IPS DF 4.7 (cell line): ENCODE results near the gene FUOM.
"Not testable (repeated sequence)": the region's sequence is repeated elsewhere in the genome, so short reads cannot be mapped to it uniquely, and the experiment has no call there.

Experiments
- DNase-seq: peaks from one replicate; pipeline ENCODE4 v3.0.0-alpha.2; 2013; ENCODE audit warnings: low spot score; ENCODE audit errors: extremely low read depth

Gene FUOM

DNA sequence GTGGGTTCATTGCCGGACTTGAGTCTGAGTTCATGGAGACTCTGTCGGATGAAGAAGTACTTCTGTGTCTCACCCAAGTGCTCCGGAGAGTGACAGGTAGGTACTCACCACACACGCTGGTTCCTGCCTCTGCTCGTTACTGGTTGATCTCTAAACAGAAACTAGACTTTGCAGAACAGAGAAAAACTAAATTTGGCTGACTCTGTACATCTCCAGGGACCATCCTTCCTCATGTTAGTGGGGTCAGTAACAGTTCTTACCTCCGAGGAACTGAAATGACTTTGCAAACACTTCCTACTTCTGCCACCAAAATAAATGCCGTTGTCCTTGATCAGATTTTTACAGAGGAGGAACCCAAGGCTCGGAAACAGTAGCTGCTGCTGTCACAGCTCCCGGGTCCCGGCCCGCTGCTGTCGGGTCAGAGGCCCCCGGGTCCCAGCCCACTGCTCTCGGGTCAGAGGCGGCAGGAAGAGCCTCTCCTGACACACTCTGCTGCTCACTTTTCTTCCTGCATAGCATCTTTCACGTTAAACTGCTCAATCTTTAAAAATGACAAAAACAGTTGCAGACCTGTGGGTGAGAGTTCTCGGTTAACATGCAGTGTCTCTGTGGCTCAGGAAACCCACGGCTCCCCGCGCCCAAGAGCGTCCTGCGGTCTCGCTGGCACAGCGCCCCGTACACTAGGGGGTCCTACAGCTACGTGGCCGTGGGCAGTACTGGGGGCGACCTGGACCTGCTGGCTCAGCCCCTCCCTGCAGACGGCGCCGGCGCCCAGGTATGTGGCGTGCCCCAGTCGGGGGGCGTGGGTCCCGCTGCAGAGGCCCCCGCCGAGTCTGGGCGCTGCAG, 31.4 kb upstream of the FUOM start:
- no peak for DNase-seq

GRCh38 chr10:133388236-133388972, 30.6 kb upstream of the FUOM start:
- no peak for DNase-seq

- not testable (repeated sequence) for DNase-seq
These were observed 29.1 kb upstream of the FUOM start for GRCh38 chr10:133386951-133387350.

DNA sequence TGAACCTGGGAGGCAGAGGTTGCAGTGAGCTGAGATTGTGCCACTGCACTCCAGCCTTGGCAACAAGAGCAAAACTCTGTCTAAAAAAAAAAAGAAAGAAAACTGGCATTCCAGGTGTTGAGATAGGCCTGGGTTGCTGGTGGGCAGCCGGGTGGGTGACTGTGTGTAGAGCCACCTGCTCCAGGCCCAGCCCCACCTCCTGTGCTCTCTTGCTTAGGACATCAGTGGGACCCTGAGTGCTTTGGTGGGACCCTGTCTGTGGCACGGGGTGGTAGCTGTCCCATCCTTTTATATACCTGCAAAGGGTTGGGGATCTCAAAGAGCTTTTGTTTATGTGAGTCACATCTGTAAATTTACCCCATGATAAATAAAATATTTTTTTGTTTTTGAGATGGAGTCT, 27.4 kb upstream of the FUOM start:
- DNase-seq: no peak

DNA sequence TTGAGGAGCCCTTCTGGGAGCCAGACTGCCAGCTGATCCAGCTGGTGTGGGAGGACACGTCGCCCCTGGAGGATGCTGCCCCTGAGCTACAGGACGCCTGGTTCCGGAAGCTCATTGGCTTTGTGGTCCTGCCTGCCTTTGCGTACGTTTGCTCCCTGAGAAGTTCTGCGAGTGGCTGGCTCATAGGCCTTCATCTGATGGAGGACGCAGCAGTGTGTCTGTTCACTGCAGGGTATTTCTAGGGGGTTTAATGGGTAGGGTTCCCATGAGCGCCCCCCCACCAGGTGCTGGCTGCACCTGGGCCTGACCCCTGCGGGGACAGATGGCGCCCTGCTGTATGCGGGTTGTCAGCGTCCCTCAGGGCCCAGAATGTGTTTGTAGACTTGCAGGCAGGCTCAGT, 26.3 kb upstream of the FUOM start:
- DNase-seq: no peak

DNA sequence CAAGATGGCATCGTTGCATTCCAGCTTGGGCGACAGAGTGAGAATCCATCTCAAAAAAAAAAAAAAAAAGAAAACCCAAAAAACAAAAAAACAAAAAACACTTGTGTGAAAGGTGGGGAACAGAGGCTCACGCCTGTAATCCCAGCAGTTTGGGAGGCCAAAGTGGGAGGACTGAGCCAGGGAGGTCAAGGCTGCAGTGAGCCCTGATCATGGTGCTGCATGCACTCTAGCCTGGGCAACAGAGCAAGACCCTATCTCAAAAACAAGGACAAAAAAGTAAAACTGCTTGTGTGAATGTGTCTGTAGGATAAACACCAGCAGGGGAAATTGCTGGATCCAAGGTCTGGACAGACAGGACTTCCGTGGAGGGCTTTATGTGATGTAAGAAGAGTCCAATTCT, 25.7 kb upstream of the FUOM start:
- no peak for DNase-seq

- no peak for DNase-seq
These were observed 23.2 kb upstream of the FUOM start for GRCh38 chr10:133381036-133381435.

DNA sequence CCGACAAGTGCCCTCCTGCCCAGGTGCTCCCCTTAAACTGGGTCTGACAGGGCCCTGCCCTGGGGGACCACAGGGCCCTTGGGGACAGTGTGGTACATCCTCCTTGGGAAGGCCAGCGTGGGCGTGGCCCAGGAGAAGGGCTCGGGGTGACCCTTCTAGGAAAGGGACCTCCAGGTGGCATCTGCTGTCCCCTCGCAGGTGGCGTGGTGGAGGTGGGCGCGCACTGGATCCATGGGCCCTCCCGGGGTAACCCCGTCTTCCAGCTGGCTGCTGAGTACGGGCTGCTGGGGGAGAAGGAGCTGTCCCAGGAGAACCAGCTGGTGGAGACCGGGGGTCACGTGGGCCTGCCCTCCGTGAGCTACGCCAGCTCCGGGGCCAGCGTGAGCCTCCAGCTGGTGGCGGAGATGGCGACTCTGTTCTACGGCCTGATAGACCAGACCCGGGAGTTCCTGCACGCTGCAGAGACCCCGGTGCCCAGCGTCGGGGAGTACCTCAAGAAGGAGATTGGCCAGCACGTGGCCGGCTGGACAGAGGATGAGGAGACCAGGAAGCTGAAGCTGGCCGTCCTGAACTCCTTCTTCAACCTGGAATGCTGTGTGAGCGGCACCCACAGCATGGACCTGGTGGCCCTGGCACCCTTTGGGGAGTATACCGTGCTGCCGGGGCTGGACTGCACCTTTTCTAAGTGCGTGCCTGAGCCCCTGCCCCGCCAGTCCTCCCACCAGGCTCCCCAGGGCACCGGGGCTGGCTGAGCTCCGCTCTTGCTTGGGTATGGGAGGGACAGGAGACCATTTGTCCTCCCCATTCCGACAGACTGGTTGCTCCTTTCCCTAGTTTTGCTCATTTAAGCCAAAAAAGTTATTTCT, 22.2 kb upstream of the FUOM start:
- DNase-seq: no peak

DNA sequence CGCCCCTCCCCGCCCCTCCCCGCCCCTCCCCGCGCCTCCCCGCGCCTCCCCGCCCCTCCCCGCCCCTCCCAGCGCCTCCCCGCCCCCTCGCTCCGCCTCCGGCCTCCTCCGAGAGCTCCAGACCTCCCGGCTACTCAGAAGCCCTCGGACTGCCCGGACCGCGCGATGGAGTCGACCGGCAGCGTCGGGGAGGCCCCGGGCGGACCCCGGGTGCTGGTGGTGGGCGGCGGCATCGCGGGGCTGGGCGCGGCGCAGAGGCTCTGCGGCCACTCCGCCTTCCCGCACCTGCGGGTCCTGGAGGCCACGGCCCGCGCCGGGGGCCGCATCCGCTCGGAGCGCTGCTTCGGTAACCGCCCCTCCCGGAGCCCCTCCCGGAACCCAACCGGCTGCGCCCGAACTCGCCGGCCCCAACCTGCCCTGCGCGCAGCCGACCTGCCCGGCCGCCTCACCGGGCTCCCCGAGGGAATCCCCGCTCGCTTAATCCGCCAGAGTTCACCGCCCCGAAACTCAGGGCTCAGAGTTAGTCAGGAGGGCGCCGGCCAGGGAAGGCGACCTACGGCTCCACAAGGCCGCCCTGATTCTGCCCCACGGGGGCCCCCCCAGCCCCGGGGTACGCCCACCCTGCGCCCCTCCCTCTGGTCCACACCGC, 21.5 kb upstream of the FUOM start, which contains the start of gene PAOX:
TSS of gene PAOX (plus strand) at position 111 of the 649 bp plus-strand sequence. CDS start at position 166, 55 bp downstream.
- no peak for DNase-seq

DNA sequence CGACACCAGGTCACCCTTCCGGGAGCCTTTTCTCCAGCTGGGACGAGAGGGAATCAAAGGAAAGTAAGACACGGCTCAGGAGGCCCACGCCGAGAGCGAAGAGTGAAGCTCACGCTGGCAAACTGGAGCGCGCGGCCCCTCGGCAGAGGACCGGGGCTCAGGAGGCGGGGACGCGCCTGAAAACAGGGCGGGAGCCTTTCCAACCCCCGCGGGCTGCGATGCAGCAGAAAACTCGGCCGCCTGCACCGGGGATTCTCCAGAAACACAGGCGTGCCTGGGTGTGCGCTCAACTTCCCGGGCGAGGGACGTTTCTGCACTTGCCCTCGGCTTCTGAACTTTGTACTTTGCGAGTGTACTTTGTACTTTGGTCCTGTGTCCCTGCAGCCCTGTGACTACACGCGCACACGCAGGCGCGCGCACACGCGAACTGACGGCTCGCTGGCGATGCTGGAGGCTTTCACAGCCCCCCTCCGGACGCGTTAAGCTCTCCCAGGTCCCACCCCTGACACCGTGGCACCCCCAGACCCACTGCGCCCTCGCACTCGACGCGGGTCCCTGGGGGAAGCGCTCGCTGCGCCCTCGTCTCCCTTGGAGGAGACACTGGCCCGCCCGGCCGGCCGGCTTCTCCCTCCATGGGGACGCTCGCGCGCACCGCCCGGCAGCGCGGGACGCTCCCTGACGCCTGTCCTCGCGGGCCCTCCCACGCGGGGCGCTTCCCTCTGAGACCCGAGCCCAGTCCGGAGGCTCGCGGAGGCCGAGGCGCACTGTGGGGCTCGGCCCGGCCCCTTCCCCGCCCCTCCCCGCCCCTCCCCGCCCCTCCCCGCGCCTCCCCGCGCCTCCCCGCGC, 20.7 kb upstream of the FUOM start:
- DNase-seq: no peak

GRCh38 chr10:133377818-133378250, 20.0 kb upstream of the FUOM start:
- no peak for DNase-seq

DNA sequence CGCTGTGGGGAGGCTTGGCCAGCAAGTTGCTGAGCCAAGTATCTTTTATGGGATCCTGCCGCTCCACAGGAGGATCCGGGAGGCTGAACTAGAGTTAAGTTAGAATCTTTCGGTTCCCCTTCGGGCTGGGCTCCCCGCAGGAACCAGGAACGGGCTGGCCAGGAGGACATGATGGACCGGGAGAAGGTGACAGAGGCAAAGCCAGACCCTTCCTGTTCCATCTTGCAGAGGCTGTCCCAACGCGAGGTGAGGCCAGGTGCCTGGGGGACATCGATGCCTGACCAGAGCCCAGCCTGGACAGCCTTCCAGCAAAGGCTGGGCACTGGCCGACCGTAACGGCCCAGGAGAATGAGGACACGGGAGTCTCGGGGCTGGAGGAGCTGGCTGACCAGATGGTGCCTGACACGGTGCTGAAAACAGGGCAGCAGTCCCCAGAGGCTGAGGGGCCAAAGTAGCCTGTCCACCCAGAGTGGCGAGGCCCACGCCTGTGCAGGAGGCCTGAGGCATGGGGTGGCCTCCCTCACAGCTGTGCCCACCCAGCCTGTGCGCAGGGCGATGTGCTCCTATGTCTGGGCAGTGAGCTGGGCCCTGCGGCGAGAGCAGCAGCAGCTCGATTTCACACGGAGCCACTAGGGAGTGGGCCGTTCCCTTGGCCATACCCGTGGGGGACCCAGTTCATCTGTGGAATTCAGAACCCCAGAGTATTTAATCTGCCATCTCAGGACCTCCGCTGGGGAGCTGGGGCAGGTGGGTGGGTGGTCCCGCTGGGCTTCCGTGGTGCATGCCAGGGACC, 19.4 kb upstream of the FUOM start:
- no peak for DNase-seq

GRCh38 chr10:133376183-133376582, 18.4 kb upstream of the FUOM start:
- DNase-seq: not testable (repeated sequence)

DNA sequence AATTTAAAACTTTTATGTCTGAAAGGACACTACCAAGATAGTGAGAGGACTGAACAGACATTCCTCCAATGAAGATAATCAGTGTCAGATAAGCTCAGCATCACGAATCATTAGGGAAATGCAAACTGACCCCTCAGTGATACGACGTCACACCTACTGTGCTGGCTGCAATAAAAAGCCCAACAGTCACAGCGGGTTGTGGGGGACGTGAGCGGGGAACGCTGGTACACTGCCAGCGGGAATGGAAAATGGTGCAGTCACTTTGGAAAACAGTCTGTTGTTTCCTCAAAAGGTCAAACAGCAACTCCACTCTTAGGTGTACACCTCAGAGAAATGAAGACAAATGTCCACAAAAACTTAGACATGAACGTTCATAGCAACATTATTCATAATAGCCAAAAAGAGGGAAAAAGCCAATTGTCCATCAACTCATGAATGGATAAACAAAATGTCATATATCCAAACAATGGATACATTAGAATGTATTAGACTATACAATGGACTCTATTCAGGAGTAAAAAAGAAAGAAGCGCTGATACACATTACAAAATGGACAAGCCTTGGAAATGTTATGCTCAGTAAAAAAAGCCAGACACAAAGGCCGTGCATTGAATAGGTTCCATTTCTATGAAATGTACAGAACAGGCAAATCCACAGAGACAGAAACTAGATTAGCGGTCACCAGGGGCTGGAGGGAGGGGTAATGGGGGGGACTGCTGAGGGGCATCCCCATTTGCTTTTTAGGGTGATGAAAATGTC, 17.7 kb upstream of the FUOM start:
- DNase-seq: no peak

- no peak for DNase-seq
These were observed 15.6 kb upstream of the FUOM start, which contains the start of gene ECHS1 for GRCh38 chr10:133373174-133374090. ECHS1 (minus strand) TSS chr10:133373354; CDS start chr10:133373333, 21 bp downstream.

DNA sequence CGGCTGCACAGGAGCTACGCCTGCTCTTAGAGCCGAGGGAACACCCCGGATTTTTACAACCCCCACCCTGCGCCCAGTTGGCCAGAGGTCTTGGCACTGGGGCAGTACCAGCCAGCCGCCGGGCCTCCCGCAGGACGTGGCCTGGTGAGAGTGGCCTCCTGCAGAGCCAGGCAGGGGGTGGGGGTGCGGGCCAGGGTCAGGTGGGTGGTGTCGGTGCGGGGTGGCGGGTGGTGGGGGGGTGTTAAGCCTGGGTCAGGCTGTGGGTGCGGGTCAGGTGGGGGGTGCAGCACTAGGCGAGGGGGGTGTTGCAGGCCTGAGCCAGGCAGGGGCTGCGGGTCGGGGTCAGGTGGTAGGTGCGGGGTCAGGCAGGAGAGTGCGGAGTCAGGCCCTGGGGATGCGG, 14.7 kb upstream of the FUOM start:
- no peak for DNase-seq

DNA sequence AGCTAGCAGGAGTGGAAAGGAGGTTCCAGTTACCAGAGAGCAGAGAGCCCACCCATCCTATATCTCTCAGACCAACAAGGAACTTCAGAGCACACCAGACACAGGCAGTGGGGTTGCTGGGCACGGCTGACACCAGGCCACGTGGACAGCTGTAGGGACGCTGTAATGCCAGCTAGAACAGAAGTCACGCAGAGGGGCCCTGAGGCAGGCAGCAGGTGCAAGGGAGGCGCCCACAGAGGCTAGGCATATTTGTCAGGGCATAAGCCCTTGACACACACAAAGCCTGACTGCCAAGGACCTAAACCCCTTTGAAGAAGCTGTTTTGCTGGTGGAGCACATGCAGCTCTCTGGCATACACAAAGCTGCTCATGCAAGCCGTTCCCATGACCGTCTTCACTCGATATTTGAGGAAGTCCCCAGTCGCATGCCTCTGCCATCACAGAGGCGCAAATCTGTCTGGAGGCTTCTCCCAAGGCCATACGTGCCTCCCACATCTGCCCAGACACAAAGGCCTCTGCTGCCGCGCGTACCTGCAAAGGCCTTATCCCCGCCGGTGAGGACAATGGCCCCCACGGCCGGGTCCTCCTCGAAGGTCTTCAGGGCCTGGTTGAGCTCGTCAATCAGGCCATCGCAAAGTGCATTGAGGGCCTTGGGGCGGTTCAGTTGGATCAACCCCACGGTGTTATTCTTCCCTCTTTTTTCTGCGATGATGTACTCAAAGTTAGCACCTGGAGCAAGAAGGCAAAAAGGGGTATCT, 12.4 kb upstream of the FUOM start:
- no peak for DNase-seq
